ENCODE results near the gene CXCL8.

CXCL8 gene

DNA sequence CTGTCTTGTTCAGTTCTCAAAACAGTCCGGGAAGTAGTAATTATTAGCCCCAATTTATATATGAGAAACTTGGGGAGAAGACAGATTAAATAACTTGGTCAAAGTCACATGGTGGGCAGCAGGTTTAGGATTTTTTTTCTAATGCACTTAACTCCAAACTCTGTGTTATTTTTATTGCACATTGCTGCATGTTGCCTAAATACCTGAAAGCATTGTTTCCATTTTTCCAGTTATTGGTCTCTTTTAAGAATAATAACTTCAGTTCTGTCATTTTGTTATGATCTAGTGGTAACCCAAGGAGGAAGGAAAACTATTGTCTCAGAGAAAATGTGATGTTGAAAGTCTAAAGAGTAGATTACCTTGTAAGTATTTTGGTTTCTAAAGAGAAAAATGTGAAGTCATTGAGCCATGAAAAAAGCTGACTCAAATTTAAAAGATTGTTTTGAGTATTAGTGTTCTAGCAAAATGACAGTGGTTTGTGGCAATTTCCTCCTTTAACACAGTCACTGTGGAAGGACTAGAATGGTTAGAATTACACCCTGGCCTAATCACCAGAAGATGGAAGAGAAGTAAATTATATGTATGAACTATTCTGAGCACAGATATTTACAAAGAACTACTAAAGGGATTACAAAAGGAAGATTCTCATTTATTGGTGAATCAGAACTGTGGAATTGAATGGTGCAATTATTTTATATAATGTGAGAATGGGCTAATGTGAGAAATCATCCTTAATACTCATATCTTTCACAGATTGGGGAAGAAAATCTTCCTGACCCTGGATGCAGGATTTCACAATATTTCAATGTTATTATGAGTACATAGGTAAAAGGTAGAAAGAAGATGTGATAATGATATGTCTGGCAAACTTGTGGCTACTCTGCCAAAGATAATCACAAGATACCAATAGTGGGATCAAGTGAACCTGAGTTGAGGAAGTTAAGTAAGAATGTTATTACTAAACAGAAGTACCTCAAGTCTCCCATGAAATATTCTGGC, 21.7 kb upstream of the CXCL8 start:
- no peak for DNase-seq

DNA sequence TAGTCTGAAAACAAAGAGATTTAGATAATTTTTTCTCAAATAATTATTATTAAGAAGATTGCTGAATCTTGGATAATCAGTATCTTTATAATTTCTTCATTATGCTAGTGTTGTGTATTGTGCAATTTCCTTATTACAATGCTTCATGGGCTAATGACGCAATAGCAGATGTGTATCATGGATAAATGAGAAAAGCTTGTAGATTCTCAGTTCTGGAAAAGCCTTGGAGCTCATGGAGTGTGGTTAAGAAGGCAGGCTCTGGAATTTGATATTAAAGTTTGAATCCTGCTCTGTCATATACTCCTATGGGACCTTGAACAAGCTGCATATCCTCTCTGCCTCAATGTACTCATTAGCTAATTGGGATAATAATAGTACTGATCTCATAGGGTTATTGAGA, 18.9 kb upstream of the CXCL8 start:
- DNase-seq = no peak

DNA sequence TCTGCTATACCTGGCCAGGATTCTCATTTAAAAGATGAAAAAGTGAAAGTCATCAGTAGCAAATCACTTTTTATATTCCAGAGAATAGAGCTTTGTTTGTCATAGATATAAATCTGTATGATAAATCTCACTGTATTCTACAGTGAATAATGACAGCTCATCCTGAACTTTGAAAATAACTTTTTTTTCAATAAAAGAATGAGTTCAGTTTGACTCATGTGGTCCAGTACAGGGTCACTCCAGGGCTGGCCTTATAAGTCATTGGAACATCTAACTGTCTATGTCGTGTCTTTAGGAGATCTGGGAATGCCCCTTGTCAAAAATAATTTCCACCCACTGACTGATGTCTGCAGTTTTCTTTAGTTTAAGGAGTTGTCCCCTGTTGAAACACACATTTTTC, 18.5 kb upstream of the CXCL8 start:
- DNase-seq = no peak

DNA sequence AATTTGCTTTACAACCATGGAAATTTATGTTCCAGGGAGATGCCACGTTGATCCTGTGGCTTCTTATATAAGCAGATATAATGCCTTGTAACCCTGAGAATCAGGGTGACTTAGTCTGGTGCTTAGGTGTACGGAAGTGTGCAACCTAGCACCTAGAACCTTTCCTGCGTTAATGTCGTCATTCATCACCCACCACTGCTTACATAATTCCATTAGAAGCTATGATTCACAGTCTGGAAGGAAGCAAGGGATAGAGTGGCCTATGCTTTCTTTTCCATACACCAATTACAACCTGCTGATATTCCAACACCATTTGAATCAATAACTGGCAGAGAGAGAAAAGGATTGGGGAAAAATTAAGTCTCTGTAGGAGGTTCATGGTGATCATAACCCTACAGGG, 17.3 kb upstream of the CXCL8 start:
- DNase-seq = no peak

DNA sequence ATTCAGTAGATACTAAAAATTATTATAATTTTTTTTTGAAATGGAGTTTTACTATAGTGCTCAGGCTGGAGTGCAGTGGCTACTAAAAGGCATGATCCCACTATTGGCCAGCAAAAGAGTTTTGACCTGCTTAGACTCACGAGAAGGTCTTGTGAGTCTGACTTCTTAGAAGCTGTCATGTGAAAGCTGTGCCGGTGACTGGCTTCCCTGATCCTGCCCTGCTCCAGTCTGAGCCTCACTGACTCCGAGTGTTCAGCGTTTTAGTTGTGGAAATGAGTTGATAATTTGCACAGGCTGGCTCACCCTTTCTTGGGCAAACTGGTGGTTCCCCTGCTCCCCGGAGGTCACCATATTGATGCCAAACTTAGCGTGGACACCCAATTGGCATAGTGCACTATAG, 16.4 kb upstream of the CXCL8 start:
- no peak for DNase-seq

DNA sequence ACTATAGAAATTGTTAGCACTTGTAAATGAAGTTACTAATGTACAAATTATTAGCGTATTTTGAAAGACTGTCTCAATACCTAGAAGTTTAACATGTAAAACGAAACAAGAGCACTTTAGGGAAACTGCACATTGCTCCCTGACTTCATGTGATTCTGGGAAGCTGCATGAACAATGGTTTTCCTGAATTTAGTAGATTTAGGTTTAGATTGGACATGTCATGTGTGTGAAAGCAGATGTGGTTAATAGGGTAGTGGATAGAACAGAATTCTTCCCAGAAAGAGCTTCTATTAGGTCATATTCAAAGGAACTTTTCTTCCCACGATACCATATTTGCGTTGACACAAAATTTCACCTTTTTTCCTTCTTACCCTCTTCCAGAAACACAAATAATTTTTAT, 14.9 kb upstream of the CXCL8 start:
- no peak for DNase-seq

DNA sequence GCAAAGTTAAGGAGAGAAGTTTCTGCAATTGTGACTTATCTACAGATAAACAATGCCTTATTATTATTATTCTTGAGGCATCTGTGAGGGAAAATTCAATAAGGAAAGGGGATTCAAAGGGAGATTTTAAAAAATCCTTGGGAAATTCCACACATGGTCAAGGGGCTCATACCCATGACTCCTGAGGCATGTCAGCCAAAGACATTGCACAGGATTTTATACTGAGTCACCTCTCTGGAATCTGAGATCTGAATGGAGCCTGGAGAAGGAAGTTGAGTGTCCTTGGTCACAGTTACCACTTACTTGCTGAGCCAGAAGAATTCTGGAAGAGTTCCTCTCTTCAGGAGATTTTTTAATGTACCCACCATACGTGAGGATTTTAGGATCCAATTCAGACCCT, 14.4 kb upstream of the CXCL8 start:
- DNase-seq = no peak

DNA sequence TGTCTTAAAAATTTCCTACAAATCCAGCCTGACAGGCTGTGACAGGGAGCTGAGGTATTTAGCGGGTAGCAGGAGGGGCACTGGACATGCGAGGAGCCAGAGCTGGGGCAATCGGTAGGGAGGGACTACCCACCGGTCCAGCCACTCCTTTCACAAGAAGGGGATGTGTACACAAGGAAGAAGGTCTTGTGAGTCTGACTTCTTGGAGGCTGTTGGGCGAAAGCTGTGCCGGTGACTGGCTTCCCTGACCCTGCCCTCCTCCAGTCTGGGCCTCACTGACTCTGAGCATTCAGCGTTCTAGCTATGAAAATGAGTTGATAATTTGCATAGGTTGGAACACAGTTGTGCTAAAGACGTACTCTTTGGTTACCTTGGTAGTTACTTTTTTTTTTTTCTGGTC, 12.7 kb upstream of the CXCL8 start:
- DNase-seq = no peak

DNA sequence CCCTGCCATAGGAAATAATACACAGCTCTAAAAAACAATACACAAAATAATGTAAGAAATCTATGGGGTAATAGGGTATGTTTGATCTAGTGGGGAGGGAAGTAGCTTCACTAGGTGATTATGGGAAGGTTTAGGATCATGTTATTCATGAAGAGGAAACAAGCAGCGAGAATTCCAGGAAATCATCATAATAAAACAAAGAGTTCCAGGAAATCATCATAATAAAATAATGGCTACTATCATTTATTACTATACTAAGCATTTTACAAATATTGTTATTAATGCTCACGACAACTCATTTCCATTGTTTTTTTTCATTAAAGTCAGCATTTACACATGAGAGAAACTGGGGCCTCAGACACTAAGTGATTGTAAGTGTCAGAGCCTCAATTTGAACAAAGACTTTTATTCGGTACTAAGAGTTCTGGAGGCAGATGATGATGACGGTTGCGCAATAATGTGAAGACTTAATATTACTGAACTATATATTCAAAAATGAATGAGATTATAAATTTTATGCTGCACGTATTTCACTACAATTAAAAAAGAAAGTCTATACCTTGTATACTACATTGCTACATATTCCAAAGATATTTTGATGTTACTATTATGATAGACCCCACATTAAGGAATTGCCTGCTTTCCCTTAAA, 12.2 kb upstream of the CXCL8 start:
- no peak for DNase-seq

DNA sequence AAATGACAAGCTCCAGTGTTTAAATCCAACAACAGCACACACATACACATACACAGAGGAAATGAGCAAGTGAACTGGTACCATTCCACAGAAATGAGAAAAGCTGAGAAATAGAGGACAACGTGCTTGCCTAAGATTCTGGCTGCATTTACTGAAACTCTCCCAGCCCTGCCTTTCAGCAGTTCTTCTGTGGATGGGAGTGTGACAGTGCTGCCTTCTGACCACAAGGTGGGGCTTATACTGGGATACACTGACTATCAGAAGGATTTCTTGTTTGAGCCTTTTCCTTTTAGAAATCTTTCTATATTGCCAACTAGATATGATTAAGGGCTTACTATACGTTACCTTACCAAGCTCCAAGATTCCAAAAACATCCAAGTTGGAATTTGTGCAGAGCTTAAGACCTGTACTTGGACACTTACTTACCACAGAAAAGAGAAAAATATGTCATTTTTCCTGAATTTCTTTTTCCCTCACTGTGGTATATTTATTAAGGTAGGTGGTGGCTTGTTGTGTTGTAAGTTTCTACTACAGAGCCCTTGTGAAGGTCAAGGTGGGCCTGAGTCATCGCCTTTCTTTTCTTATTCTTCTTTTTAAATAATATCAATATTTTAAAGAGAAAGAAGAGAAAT, 10.7 kb upstream of the CXCL8 start:
- DNase-seq = no peak

DNA sequence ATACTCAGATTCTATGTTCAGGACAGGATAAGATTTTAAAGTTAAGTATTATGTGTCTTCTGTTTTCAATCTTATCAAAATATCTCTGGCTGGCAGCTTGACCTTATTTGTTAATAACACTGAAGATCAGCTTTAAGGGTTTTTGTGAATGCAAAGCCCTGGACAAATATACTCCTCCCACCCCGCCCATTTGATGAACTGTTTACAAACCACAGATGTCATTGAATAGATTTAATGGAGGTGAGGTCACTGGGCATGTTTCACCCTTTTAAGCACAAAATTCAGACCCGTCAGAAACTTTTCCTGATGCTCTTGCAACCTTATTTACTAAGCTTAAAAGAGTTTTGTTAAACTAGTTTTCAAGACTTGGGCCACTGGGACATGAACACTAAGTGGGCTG, 10.1 kb upstream of the CXCL8 start:
- DNase-seq = no peak

DNA sequence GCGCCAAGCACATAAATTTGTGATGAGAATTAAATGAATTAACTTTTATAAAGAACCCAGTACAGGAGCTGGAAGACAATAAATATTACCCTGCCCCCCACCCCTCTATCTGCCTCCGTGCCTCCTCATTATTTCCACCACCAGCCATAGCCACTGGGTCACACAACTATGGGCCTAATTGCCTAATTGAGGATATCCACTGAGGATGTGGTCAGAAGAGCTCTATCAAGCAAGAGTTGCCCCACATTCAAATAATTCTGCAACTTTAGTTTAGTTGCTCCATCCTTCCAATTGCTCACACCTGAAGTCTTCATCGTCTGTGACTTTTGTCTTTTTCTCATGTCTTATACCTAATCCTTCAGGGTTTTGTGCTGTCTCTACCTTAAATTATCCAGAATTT, 9.5 kb upstream of the CXCL8 start:
- no peak for DNase-seq

DNA sequence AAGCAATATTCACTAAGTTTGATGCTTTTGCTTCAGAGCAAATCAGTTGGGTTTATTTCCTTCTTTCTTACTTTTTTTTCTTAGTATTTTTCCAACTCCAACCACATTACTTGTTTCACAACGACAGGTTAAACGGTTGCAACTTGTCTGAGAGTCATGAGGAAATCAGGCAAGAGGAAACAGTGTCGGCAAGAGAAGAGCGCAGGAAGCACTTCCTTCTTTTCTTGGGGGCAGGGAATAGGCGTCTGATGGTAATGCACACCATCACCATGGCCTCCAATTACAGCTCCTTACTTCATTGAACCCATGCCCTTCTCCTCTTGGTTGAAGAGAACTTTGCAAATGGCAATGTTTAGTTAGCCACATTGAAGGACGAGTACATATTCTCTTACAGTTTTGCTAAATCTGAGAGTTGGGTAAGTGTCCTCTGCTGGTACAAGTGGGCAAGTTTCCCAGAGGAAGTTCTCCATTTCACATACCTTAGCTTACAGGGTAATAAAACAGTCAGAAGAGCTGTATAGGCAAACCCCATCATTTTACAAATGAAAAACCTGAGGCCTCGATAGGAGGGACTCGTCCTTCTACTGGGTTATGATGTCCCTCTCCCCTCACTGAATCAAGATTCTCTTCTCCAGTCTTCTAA, 8.3 kb upstream of the CXCL8 start:
- no peak for DNase-seq

DNA sequence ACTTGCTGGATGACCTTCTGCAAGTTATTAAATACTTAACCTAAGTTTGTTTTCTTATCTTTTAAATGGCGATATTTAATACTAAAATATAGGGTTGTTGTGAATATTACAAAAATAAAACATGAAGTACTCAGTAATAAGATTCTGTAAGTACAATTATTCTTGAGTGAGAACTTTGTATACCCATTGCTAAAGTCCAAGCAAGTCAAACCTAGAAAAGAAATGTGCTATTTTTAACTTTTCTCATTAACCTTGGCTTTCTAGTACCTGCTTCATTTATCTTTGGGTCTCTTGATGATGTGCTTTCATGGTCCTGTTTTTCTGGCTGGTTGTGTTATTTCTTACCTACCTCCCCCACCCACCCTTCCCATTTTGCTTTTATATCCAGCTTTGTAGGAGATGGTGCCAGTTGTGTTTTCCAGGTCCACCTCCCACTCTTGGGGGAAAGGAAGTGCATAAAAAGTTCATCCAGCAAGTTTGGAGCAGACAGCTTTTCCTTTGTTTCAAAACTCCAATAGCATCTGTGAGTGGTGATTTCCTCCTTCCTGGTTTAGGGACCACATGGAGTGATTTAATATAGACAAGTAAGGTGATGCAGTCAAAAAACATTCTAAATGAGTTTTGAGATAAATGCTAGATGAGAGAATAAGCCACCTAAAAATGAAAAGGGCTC, 7.5 kb upstream of the CXCL8 start:
- DNase-seq = no peak

DNA sequence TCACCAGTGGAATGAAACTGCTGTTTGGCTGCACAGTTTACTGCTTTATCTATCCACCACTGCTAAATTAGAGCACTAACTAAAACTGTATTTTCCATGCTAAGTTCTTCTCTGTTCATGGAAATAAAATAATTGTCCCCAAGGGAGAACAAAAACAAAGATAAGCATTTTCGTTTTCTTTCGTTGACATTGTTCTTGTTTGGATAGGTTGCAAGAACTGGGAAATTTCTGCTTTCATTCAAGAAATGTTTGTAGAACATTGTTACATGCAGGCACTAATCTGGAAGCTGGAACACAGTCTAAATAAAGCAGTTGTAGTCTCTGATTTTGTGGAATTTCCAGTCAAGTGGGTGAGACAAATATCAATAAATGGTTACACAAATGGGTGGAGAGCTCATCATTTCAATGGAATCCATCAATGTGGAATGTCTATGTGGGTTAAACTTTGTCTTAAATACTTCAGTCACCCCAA, 5.8 kb upstream of the CXCL8 start:
- no peak for DNase-seq

DNA sequence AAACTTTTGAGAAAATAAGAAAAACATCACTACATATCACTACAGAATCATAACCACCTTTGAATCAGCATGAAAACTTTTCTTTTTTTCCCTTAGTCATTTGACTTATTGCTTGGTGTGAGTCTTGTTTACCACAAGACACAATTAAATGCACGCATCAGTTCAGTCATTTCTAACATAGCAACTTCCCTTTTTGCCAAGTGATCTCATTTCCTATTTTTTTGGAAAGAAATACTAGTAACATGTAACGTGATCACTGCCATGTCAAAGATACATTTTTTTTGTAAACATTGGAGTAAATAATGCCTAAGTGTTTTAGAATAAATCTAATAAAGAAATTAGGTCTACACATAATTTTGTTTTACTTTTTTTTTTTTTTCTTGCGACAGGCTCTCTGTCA, 5.1 kb upstream of the CXCL8 start:
- DNase-seq = no peak

DNA sequence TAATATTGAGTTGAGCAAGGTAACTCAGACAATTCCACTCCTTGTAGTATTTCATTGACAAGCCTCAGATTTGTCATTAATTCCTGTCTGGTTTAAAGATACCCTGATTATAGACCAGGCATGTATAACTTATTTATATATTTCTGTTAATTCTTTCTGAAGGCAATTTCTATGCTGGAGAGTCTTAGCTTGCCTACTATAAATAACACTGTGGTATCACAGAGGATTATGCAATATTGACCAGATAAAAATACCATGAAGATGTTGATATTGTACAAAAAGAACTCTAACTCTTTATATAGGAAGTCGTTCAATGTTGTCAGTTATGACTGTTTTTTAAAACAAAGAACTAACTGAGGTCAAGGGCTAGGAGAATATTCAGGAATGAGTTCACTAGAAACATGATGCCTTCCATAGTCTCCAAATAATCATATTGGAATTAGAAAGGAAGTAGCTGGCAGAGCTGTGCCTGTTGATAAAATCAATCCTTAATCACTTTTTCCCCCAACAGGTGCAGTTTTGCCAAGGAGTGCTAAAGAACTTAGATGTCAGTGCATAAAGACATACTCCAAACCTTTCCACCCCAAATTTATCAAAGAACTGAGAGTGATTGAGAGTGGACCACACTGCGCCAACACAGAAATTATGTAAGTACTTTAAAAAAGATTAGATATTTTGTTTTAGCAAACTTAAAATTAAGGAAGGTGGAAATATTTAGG, 821 bp downstream of the CXCL8 start:
- no peak for DNase-seq

DNA sequence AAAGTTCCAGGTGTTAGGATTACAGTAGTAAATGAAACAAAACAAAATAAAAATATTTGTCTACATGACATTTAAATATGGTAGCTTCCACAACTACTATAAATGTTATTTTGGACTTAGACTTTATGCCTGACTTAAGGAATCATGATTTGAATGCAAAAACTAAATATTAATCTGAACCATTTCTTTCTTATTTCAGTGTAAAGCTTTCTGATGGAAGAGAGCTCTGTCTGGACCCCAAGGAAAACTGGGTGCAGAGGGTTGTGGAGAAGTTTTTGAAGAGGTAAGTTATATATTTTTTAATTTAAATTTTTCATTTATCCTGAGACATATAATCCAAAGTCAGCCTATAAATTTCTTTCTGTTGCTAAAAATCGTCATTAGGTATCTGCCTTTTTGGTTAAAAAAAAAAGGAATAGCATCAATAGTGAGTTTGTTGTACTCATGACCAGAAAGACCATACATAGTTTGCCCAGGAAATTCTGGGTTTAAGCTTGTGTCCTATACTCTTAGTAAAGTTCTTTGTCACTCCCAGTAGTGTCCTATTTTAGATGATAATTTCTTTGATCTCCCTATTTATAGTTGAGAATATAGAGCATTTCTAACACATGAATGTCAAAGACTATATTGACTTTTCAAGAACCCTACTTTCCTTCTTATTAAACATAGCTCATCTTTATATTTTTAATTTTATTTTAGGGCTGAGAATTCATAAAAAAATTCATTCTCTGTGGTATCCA, 1.6 kb downstream of the CXCL8 start:
- DNase-seq = no peak

DNA sequence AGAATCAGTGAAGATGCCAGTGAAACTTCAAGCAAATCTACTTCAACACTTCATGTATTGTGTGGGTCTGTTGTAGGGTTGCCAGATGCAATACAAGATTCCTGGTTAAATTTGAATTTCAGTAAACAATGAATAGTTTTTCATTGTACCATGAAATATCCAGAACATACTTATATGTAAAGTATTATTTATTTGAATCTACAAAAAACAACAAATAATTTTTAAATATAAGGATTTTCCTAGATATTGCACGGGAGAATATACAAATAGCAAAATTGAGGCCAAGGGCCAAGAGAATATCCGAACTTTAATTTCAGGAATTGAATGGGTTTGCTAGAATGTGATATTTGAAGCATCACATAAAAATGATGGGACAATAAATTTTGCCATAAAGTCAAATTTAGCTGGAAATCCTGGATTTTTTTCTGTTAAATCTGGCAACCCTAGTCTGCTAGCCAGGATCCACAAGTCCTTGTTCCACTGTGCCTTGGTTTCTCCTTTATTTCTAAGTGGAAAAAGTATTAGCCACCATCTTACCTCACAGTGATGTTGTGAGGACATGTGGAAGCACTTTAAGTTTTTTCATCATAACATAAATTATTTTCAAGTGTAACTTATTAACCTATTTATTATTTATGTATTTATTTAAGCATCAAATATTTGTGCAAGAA, 2.3 kb downstream of the CXCL8 start:
- no peak for DNase-seq

DNA sequence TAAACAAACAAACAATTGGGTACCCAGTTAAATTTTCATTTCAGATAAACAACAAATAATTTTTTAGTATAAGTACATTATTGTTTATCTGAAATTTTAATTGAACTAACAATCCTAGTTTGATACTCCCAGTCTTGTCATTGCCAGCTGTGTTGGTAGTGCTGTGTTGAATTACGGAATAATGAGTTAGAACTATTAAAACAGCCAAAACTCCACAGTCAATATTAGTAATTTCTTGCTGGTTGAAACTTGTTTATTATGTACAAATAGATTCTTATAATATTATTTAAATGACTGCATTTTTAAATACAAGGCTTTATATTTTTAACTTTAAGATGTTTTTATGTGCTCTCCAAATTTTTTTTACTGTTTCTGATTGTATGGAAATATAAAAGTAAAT, 2.9 kb downstream of the CXCL8 start:
- DNase-seq = no peak

DNA sequence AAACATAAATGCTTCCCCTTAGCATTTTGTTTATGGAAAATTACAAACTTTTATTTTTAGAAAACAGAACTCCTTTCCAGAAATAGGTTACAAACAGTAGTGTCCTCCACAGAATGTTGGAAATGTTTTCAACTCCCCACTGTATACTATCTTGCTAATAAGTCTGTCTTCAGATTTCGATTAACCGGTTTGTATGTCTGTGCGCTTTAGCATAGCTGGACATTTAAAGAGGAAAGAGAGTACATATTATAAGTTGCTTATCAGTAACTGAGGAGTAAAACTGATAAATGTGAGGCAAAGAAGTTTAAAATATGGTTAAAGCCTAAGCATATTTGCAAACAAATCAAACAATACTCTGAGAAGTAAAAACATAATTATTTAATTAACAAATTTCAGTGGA, 3.4 kb downstream of the CXCL8 start:
- DNase-seq = no peak
